ENCODE results near the gene CLSTN1. TPM values are rescaled to one million over a fixed set of nuclear protein-coding genes. Genes with fewer than 3 reads are reported as not detected.
A peak's percentile ranks its signal among the peaks of the same experiment; 100 is the strongest.

Gene CLSTN1
- total and polyA plus RNA-seq, 2 of the 13 experiments (the other 11 are each of a cell fraction or from before 2014, with no cell fraction given): 19.7 to 29.8 TPM

DNA sequence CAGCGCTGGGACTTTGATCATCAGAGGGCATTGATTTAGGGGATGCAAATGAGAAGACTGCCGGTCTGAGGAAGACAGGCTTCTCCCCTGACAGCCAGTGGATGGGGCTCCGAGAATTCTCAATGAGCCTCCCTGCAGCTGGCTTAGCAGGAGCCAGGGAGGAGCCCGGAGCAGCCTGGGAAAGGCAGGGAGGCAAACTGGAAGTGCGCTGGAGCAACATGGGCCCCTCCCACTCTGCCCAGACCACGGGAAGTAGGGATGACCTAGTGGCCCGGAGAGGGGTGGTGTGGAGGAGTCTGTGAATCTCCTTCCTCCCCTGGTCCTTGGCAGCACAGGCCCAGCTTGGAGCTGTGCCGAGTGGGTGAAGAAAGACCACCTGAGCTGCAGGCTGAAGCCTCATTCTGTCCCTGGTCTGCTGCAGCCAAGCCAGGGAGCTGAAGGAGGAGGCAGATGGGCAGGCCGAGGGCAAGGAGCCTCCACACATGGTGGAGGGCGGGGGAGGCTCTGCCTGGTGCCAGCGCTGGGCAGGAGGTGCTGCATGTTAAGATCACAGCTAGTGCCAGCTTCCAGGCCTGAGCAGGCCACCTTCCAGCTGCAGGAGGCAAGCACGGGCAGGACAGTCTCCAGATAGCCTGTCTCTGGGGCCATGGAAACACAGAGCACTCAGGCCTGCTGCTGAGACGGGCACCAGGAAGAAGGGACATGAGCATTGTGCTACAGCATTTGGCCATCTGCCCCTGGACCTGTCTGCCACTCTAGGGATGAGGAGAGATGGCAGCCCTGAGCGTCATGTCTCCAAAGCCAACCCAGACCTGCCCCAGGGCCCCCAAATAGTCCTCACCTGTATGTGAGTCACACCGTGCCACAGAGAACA lies 12.2 kb upstream of the CLSTN1 start (continued):
- TF ChIP-seq, protein P1, sequence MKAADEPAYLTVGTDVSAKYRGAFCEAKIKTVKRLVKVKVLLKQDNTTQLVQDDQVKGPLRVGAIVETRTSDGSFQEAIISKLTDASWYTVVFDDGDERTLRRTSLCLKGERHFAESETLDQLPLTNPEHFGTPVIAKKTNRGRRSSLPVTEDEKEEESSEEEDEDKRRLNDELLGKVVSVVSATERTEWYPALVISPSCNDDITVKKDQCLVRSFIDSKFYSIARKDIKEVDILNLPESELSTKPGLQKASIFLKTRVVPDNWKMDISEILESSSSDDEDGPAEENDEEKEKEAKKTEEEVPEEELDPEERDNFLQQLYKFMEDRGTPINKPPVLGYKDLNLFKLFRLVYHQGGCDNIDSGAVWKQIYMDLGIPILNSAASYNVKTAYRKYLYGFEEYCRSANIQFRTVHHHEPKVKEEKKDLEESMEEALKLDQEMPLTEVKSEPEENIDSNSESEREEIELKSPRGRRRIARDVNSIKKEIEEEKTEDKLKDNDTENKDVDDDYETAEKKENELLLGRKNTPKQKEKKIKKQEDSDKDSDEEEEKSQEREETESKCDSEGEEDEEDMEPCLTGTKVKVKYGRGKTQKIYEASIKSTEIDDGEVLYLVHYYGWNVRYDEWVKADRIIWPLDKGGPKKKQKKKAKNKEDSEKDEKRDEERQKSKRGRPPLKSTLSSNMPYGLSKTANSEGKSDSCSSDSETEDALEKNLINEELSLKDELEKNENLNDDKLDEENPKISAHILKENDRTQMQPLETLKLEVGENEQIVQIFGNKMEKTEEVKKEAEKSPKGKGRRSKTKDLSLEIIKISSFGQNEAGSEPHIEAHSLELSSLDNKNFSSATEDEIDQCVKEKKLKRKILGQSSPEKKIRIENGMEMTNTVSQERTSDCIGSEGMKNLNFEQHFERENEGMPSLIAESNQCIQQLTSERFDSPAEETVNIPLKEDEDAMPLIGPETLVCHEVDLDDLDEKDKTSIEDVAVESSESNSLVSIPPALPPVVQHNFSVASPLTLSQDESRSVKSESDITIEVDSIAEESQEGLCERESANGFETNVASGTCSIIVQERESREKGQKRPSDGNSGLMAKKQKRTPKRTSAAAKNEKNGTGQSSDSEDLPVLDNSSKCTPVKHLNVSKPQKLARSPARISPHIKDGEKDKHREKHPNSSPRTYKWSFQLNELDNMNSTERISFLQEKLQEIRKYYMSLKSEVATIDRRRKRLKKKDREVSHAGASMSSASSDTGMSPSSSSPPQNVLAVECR (CRISPR knock-in tag; IDR thresholded peaks at IDR 0.05; ENCODE audit: borderline replicate concordance): peak; percentile 36; the same call in 1 of the 2 replicates
- TF ChIP-seq HNRNPL (IDR thresholded peaks at IDR 0.05; ENCODE audit: low read depth, low read length) (peak; percentile 75; the same call in 1 of the 2 replicates), ZSCAN20 (CRISPR knock-in tag; IDR thresholded peaks at IDR 0.05; ENCODE audit: borderline replicate concordance) (no peak), ZNF629 (CRISPR knock-in tag; conservative IDR thresholded peaks at IDR 0.05) (no peak), ZNF883 (CRISPR knock-in tag; IDR thresholded peaks at IDR 0.05; ENCODE audit: not compliant biosample characterization) (peak; percentile 43), ZNF232 (CRISPR knock-in tag; IDR thresholded peaks at IDR 0.05; ENCODE audit: borderline replicate concordance) (no peak), ZNF44 (CRISPR knock-in tag; IDR thresholded peaks at IDR 0.05) (0 out of 2 replicates have a peak, but pooled peaks have one; percentile 61), ZNF263 (CRISPR knock-in tag; IDR thresholded peaks at IDR 0.05) (peak; percentile 100), EP300 (IDR thresholded peaks at IDR 0.05; ENCODE audit: low read depth in 2 of 2, low read length in 2 of 2) (peak in 1 of 2 experiments; percentile 90; a peak in 1 of 4 replicates), EP300 (CRISPR knock-in tag; IDR thresholded peaks at IDR 0.05; ENCODE audit: borderline replicate concordance) (0 out of 2 replicates have a peak, but pooled peaks have one; percentile 19), ZBTB8A (CRISPR knock-in tag; IDR thresholded peaks at IDR 0.05; ENCODE audit: borderline replicate concordance, low read depth) (no peak), HOXA3 (CRISPR knock-in tag; IDR thresholded peaks at IDR 0.05) (no peak; the same call in 1 of the 2 replicates), HDAC1 (CRISPR knock-in tag; IDR thresholded peaks at IDR 0.05) (no peak), MTA3 (CRISPR knock-in tag; IDR thresholded peaks at IDR 0.05) (no peak), ZNF138 (CRISPR knock-in tag; IDR thresholded peaks at IDR 0.05; ENCODE audit: low read depth) (no peak), SAP130 (CRISPR knock-in tag; IDR thresholded peaks at IDR 0.05; ENCODE audit: low read depth) (peak; percentile 66)
- TF ChIP-seq, protein P2, sequence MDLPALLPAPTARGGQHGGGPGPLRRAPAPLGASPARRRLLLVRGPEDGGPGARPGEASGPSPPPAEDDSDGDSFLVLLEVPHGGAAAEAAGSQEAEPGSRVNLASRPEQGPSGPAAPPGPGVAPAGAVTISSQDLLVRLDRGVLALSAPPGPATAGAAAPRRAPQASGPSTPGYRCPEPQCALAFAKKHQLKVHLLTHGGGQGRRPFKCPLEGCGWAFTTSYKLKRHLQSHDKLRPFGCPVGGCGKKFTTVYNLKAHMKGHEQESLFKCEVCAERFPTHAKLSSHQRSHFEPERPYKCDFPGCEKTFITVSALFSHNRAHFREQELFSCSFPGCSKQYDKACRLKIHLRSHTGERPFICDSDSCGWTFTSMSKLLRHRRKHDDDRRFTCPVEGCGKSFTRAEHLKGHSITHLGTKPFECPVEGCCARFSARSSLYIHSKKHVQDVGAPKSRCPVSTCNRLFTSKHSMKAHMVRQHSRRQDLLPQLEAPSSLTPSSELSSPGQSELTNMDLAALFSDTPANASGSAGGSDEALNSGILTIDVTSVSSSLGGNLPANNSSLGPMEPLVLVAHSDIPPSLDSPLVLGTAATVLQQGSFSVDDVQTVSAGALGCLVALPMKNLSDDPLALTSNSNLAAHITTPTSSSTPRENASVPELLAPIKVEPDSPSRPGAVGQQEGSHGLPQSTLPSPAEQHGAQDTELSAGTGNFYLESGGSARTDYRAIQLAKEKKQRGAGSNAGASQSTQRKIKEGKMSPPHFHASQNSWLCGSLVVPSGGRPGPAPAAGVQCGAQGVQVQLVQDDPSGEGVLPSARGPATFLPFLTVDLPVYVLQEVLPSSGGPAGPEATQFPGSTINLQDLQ (CRISPR knock-in tag; IDR thresholded peaks at IDR 0.05): no peak
- TF ChIP-seq, protein P3, sequence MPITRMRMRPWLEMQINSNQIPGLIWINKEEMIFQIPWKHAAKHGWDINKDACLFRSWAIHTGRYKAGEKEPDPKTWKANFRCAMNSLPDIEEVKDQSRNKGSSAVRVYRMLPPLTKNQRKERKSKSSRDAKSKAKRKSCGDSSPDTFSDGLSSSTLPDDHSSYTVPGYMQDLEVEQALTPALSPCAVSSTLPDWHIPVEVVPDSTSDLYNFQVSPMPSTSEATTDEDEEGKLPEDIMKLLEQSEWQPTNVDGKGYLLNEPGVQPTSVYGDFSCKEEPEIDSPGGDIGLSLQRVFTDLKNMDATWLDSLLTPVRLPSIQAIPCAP (CRISPR knock-in tag; IDR thresholded peaks at IDR 0.05; ENCODE audit: low read depth): no peak
- TF ChIP-seq, protein P4, sequence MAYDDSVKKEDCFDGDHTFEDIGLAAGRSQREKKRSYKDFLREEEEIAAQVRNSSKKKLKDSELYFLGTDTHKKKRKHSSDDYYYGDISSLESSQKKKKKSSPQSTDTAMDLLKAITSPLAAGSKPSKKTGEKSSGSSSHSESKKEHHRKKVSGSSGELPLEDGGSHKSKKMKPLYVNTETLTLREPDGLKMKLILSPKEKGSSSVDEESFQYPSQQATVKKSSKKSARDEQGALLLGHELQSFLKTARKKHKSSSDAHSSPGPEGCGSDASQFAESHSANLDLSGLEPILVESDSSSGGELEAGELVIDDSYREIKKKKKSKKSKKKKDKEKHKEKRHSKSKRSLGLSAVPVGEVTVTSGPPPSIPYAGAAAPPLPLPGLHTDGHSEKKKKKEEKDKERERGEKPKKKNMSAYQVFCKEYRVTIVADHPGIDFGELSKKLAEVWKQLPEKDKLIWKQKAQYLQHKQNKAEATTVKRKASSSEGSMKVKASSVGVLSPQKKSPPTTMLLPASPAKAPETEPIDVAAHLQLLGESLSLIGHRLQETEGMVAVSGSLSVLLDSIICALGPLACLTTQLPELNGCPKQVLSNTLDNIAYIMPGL (CRISPR knock-in tag; IDR thresholded peaks at IDR 0.05; ENCODE audit: borderline replicate concordance in 1 of 2, low read depth in 1 of 2): no peak

All from HepG2 (cell line).